ENCODE results near the gene PSTPIP2. TPM values are rescaled to one million over a fixed set of nuclear protein-coding genes. Genes with fewer than 3 reads are reported as not detected.

PSTPIP2 gene
- total and polyA plus RNA-seq, 2 of the 8 experiments (the other 6 are each of a cell fraction or from before 2014, with no cell fraction given): 1.8 to 2.4 TPM

DNA sequence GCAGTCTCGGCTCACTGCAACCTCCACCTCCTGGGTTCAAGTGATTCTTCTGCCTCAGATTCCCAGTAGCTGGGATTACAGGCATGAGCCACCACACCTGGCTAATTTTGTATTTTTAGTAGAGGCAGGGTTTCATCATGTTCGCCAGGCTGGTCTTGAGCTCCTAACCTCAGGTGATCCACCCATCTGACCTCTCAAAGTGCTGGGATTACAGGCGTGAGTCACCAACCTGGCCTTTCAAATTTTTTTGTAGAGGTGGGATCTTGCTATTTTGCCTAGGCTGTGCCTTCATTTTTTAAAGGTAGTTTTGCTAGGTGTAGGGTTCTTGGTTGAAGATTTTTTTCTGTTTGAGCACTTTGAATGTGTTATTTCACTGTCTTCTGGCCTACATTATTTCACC is 38.3 kb upstream of the PSTPIP2 start:
- ChIA-PET POLR2A (ENCODE audit: partially characterized antibody) (interaction anchor here (0.7 to 1.9 kb wide), 3 partner anchors 12 to 39 kb away, joined by 3 to 6 read pairs (median 4); partner anchors contain the start of gene ATP5F1A), CTCF (ENCODE audit: partially characterized antibody) (no interaction called here)
- no peak for FAIRE-seq

More for the DNA sequence above, 38.3 kb upstream of the PSTPIP2 start:
- no peak overlapping the region for H2AFZ ChIP-seq (ENCODE audit: low read length)
- no peak overlapping the region for H3K4me2 ChIP-seq (ENCODE audit: insufficient read depth in 1 of 2, low read depth in 2 of 2, low read length in 2 of 2)
- no peak overlapping the region for H3K56ac ChIP-seq (replicated peaks; ENCODE audit: insufficient read length, low read depth, low read length)
- no peaks in the 10 kb centered on the region for H3K23me2 ChIP-seq (ENCODE audit: low read depth, low read length)
- no peak overlapping the region for H3K9ac ChIP-seq (replicated peaks in 1 of 4; ENCODE audit: extremely low read depth in 1 of 4, low read depth in 3 of 4, low read length in 3 of 4)
- no peak overlapping the region for H3K4ac ChIP-seq (replicated peaks; ENCODE audit: insufficient read length, low read depth, low read length)
- H3K14ac ChIP-seq (ENCODE audit: insufficient read length): no peak overlapping the region
- no peak overlapping the region for H2BK20ac ChIP-seq (ENCODE audit: low read length)
- no peak overlapping the region for H2BK120ac ChIP-seq (replicated peaks; ENCODE audit: low read depth, low read length)
- H4K20me1 ChIP-seq (replicated peaks in 1 of 2; ENCODE audit: control insufficient read depth in 1 of 2, insufficient read depth in 2 of 2, low read length in 2 of 2): peaks cover 0 to 2% of the 10 kb centered on the region in 2 experiments
- H3K79me1 ChIP-seq (ENCODE audit: low read depth, low read length): no peaks in the 10 kb centered on the region; the same call in 1 of the 2 replicates
- no peak overlapping the region for H4K8ac ChIP-seq (ENCODE audit: extremely low read depth, insufficient read depth, low read length)
- no peak overlapping the region for H3K18ac ChIP-seq (ENCODE audit: extremely low read depth, low read length)
- H3K4me3 ChIP-seq (ENCODE audit: extremely low read depth in 1 of 4, insufficient read depth in 2 of 4, low read depth in 3 of 4, low read length in 4 of 4): no peak overlapping the region
- H3K4me1 ChIP-seq (replicated peaks in 1 of 4; ENCODE audit: control insufficient read depth in 3 of 4, insufficient read depth in 4 of 4, low read length in 3 of 4): no peaks in the 10 kb centered on the region
- no peak overlapping the region for H2BK15ac ChIP-seq (ENCODE audit: low read length)
- DNase-seq (ENCODE audit: low read depth in 1 of 2, low spot score in 2 of 2): no peak
- TF ChIP-seq GTF2F1 (IDR thresholded peaks at IDR 0.05; ENCODE audit: borderline replicate concordance, low read depth, low read length) (no peak), POLR2A (IDR thresholded peaks at IDR 0.05; ENCODE audit: control extremely low read depth in 1 of 2, low read depth in 2 of 2, low read length in 2 of 2) (no peak)
- H3K9me3 ChIP-seq (ENCODE audit: insufficient read depth in 2 of 2, low read depth in 1 of 2, low read length in 1 of 2): no peaks in the 10 kb centered on the region
- H3K27me3 ChIP-seq (replicated peaks in 1 of 4; ENCODE audit: control insufficient read depth in 3 of 4, extremely low read depth in 1 of 4, insufficient read depth in 3 of 4, low read length in 3 of 4): no peaks in the 10 kb centered on the region
- no peak overlapping the region for H2BK12ac ChIP-seq (ENCODE audit: low read depth, low read length)
- H3K36me3 ChIP-seq (ENCODE audit: control insufficient read depth in 2 of 4, insufficient read depth in 4 of 4, low read length in 3 of 4): peaks cover 5 to 54% (median 20%) of the 10 kb centered on the region in 4 experiments; a peak in 6 of 8 replicates
- 88% methylated on average over 3 of the region's 3 CpGs; no CpG with 5 or more reads in 1 of the 2 experiments for WGBS, 2 experiments (ENCODE audit: extremely low coverage in 1 of 2, insufficient coverage in 1 of 2, insufficient read length in 1 of 2, insufficient replicate concordance in 2 of 2, low coverage in 1 of 2, low lambda C conversion rate in 2 of 2, missing lambda C conversion rate in 1 of 2)
- H3K79me2 ChIP-seq (ENCODE audit: control insufficient read depth in 1 of 2, insufficient read depth in 2 of 2, low read length in 2 of 2): peaks cover 0 to 8% of the 10 kb centered on the region in 2 experiments; a peak in 1 of 4 replicates
- no peak overlapping the region for H2BK5ac ChIP-seq (ENCODE audit: low read depth, low read length)
- no peak overlapping the region for H2AK5ac ChIP-seq (ENCODE audit: low read depth, low read length)
- H3K27ac ChIP-seq (ENCODE audit: low read depth, low read length): no peak overlapping the region
- H4K91ac ChIP-seq (replicated peaks; ENCODE audit: insufficient read length, low read length): no peak overlapping the region
- H3K23ac ChIP-seq (ENCODE audit: insufficient read length): no peak overlapping the region
- H4K5ac ChIP-seq (ENCODE audit: insufficient read length, low read depth, low read length): no peak overlapping the region
